Pulmonary artery endothelial cell (primary cell): ENCODE data around the gene TNRC18. TPM values are rescaled to one million over a fixed set of nuclear protein-coding genes. Genes with fewer than 3 reads are reported as not detected.

ENCODE experiments used
- DNase-seq: peaks from one replicate; pipeline ENCODE4 v3.0.0-alpha.2; 2011; ENCODE audit warnings: low read depth, low spot score
- total RNA-seq: library from RNA; depleted of rRNA; stranded (reverse); fragments of >200 nt; gene quantifications from 2 replicates; pipeline ENCODE4 v1.2.3, GENCODE V29; 2014

Gene TNRC18
- total RNA-seq, 1 donor from 2014 or later: 20.8 TPM

- DNase-seq: no peak
These were observed 14.9 kb downstream of the TNRC18 start for GRCh38 chr7:5408777-5409176.

DNA sequence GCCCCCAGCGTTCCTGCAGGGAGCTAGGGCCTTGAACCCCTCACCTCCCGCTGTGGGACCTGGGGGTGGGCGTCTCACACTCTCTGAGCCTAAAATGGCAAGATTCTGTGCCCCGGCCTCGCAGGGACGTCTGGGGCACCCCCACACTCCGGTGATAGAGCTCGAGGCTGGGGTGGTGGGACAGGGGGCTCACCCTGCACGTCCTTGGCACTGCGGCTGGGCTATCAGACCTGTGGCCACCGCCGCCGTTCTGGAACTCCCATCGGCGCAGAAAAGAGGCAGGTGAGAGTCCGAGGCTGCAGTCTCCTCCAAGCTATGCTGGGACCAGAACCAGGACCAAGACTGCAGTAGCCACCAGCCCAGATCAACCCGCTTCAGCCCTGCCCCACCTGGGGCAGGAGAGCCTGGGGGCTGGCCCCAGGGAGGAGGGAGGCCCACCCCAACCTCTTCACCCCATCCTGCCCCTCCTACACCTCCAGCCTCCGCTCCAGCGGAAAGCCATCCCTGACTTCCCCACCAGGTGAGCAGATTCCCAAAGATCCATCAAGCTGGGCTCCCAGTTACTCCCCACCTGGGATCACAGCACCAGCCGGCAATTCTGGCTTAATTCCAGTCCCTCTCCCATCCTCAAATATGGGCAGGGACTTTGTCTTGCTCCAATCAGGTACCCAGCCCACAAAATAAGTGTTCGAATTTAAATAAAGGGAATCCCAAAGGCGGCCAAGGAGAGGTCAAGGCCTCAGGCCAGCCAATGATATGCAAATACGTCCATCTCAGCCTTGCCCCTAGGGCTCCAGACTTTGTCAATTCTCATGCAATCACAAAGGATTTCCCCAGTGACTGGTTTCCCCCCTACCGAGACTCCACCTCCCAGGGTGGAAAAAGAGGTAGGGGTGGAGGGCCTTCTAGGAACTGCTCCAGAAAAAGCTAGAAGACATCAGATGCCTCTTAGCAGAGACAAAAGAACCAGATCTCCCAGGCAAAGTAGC, 16.4 kb downstream of the TNRC18 start:
- no peak for DNase-seq

DNA sequence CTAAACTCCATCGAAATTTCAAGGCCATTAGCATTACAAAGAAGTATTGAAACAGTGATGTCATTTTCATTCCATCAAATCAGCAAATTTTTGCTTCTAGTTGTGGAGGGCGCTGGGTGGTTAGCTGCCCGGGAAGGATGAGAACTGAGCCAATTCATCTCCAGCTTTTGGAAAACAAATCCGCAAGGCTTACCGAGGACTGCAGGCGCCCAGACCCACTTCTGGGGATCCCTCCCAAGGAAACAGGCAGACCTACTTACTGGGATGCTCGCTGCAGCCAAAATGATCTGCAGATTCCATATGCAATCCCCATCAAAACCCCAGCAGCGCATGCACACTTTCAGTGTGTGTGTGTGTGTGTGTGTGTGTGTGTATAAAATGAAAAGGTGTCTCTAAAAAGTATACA, 19.2 kb downstream of the TNRC18 start:
- DNase-seq: no peak

- DNase-seq: no peak
These were observed 20.2 kb downstream of the TNRC18 start for GRCh38 chr7:5403442-5403841.

DNA sequence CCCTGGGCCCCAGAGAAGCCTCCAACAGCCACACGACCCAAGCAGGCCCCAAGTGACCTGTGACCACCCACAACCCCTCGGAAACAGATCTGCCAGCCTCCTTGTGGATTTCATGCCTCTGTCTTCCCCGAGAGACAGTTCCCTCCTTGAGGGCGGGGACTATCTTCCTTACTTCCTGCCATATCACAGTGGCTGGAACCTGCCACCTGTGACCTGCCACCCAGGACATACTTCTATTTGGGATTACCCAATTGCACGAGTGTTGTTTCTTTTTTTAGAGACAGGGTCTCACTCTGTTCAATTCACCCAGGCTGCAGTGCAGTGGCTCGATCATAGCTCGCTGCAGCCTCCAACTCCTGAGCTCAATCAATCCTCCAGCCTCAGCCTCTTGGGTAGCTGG, 25.9 kb downstream of the TNRC18 start:
- no peak for DNase-seq

DNA sequence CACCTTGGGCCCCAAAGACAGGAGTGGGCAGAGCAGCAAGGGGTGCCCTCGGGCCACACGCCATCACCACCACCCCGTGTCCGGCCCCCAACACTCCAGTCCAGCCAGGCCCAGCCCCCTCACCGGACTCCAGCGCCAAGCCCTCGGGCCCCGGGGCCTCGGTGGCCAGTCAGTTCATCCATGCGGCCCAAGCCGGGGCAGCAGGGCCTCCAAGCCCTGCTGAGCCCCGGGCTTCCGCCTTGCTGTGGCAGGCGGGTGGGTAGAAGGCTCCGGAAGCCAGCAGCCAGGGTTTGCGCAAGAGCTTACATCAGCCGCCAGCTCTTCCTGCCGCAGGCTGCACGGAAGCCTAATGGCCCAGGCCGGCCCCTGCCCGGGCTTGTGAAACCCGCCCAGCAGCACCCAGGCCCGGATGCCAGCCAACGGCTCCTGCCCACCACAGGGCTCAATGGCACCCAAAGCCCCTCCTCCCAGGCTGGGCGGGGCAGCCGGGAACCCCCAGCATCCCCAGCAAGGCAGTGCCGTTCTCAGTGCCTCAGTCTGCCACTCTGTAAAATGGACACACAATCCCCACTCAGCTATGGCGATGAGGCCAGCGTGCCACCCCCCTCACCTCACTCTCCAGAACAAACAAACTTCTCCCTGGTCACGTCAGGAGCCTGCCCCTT, 26.5 kb downstream of the TNRC18 start:
- peak; percentile 52 for DNase-seq

GRCh38 chr7:5396542-5396941, 27.1 kb downstream of the TNRC18 start:
- no peak for DNase-seq

- no peak for DNase-seq
These were observed 28.4 kb downstream of the TNRC18 start for GRCh38 chr7:5395246-5395645.

DNA sequence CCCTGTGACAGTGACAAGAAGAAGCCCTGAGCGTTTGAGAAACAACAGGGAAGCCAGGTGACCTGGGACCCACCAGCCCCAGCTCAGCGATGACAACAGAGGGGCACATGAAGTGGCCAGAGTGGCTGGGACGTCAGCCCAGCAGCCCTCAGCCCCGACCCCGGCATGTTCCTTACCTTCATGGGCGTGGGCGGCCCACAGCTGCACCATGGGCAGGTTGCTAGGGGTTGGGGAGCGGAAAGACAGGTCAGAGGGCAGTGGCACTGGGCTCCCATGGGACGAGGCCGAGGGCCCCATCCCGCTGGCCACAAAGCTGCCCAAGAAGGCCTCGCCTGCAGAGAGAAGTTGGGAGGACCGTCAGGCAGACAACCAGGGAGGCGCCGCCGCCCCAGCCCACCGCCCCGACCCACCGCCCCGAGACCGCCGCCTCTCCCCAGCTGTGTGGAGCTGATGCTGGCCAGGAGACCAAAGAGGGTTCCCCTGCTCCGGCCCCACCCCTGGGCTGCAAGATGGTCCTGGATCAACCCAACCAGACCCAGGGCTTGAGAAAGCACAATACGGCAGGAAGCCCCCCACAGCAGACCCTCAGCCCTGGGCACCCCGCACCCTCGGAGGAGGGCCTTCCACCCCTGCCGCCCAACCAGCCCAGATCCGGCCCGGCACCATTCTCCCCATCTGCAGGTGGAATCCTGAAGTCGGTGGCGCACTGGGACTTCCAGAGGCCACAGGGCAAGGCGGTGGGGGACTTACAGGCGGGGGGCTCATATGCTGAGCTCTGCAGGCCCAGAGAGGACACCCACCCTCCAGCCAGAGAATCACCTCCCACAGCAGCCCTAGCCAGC, 29.1 kb downstream of the TNRC18 start:
- DNase-seq: no peak

GRCh38 chr7:5393748-5394147, 29.9 kb downstream of the TNRC18 start:
- DNase-seq: no peak

- DNase-seq: no peak
These were observed 30.3 kb downstream of the TNRC18 start for GRCh38 chr7:5393328-5393727.

- no peak for DNase-seq
These were observed 32.7 kb downstream of the TNRC18 start for GRCh38 chr7:5390918-5391317.

DNA sequence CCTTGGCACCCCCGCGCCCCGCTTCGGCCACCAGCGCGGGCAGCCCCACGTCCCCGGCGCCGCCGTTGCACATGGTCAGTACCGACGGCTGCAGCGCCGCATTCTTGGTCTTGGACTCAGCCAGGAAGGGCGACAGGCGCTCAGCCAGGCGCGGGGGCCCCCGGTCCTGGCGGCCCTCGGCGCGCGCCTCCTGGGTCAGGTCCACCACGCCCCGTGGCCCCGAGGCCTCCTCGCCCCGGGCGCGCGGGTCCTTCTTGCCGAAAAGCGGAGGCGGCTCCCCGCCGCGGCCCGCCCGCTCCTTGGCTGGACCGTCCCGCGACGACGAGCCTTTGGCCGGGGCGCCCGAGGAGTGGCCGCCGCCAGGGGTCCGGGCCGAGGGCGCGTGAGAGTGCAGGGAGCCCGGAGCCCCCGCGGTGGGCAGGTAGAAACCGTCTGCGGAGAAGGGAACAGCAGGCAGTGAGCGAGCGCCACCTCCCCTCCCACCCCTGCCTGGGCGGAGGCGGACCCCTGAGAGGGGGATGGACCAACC, 34.7 kb downstream of the TNRC18 start:
- no peak for DNase-seq

GRCh38 chr7:5388273-5388901, 35.2 kb downstream of the TNRC18 start:
- no peak for DNase-seq

GRCh38 chr7:5387711-5388245, 35.9 kb downstream of the TNRC18 start:
- no peak for DNase-seq

- DNase-seq: no peak
These were observed 39.0 kb downstream of the TNRC18 start for GRCh38 chr7:5384618-5385017.

- DNase-seq: no peak
These were observed 40.1 kb downstream of the TNRC18 start for GRCh38 chr7:5383314-5384098.

- DNase-seq: no peak
These were observed 41.2 kb downstream of the TNRC18 start for GRCh38 chr7:5382281-5382892.

GRCh38 chr7:5381071-5381772, 42.4 kb downstream of the TNRC18 start:
- no peak for DNase-seq
